GM19324 (cell line): Measurements from ENCODE around the gene NEDD4.
A peak's percentile ranks its signal among the peaks of the same experiment; 100 is the strongest.
"Not testable (repeated sequence)": the region's sequence is repeated elsewhere in the genome, so short reads cannot be mapped to it uniquely, and the experiment has no call there.

ENCODE experiments used
- ATAC-seq: cut with Tn5 transposase; IDR thresholded peaks from one replicate; pipeline ENCODE4 v1.9.1; 2021; ENCODE audit warnings: mild to moderate bottlenecking, moderate library complexity; ENCODE audit not compliant: unreplicated experiment, low FRiP score

NEDD4 gene

DNA sequence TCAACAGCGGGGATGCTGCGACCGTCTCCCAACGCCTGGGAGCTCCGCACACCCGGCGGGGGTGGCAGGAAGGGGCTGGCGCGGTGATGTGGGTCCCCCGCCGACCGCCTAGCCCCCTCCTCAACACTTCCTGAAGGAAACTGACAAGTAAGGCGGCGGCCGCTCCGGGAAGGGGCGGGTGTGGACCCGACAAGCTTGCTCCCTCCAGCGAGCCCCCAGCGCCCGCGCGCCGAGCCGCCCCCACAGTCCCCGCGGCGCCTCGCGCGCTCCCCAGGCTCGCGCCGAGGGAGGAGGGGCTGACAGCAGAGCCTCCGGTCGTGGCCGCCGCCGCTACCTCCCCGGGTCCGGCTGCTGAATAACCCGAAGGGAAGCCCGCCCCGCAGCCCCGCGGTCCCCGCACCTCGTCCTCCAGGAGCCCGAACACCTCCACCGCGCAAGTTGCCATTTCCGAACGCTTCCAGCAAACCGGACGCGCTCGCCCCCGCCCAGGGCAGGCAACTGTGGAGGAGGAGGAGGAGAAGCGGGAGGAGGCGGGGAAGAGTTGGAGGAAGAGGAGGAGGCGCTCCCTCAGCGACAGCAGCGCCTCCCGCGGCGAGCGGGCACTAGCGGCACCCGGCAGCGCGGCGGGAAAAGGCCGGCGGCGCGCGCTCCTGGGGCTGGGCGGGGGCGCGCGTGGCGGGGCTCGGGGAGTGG, at the start of gene NEDD4:
Gene NEDD4 (minus strand): TSS at position 502 of the 693 bp plus-strand sequence. CDS start 57 bp downstream, at position 445.
- ATAC-seq: peak; percentile 96

DNA sequence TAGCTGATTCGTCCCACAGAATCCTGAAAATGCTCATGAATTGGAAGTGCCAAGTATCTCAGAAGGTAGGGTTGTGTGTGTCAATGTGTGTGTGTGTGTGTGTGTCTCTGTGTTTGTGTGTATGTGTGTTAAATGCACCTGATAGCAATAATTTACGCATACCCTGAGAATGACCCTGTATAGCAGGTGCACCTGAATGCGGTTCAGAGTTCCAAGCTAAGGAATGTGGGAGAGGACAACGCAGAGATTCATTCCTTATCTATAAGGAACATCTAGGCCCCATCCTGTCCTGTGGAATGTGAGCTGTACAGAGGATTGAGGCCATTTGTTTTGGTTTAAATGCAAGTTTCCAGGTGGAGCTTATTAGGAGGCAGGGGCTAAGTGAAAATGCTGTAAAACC, 49.1 kb upstream of the NEDD4 start:
- no peak for ATAC-seq

GRCh38 chr15:56042031-56042430, 48.6 kb upstream of the NEDD4 start:
- ATAC-seq: no peak

DNA sequence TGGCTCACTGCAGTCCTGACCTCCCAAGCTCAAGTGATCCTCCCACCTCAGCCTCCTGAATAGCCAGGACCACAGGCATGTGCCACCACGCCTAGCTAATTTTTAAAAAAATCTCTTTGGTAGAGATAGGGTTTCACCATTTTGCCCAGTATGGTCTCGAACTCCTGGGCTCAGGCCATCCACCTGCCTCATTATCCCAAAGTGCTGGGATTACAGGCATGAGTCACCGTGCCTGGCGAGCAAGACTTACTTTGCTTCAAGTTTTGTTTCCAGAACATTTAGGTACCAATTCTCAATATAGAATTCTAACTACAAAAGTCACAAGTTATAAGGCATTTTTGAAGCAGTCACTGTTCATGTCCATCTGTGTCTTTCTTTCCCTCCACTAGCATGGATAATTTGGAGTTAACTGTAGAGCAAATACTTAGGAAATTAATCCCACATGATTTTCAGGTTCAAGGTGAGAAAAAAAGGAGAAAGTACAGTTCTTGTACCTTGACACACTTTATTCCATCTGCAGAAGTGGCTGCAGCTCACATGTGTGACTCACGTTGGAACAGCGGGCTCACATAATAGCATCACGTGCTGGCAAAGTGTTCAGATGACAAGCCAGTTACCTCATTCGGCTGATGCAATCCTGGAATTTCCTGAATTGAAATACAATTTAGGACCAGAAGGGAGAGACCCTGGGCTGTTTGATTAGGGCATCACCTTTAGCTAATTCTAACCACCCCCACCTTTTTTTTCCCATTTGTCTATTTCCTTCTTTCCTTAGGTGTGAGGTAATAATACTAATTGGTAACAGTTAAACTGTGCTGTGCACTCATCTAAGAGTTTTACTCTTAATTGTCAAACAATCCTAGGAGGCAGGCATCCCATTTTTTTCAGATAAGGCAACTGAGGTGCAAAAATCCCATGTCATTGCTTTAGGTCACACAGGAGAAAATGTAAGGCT, 46.9 kb upstream of the NEDD4 start:
- ATAC-seq: no peak

DNA sequence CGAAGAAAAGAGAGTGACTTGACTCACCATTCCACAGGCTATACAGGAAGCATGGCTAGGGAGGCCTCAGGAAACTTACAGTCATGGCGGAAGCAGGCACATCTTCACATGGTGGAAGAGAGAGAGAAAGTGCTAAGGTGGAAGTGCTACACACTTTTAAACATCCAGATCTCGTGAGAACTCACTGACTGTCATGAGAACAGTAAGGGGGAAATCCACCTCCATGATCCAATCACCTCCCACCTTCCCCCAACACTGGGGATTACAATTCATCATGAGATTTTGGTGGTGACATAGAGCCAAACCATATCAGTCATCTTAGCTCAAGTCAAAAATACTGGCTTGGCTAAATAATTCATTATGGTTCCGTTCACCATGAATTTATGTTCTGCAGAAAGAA, 45.3 kb upstream of the NEDD4 start:
- ATAC-seq: no peak

DNA sequence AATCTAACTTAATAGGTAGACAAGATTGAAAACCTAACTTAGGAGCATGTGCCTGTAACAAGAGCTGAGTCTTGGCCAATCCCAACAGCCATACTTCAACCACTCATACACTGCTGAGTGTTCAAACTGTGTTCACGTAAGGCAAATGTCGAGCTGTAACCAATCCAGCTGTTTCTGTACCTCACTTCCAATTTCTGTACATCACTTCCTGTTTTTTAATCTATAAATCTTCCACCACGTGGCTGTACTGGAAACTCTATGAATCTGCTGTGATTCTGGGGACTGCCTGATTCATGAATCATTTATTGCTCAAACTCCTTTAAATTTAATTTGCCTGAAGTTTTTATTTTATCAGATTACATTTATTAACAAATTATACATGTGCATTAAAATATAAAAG, 44.6 kb upstream of the NEDD4 start:
- no peak for ATAC-seq

- ATAC-seq: no peak
Observed at GRCh38 chr15:56036546-56037067, 43.2 kb upstream of the NEDD4 start.

DNA sequence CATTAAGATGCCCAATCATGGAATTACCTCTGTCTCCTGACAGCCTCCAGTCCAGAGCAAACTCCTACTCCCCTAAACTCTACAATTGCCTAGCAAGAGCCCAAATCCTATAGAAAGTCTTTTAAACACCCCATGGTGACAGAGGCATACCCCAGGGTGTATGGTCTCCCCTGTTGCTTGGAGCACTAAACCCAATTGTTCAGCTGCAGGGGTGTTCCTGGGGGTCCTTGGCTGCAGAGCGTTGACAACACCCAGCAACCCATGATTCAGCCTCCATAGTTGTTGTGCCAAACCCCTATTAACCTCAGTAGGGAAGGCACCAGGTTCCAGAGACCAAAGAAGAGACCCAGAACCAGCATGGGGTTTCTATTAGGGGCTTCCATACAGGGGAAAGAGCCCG, 41.8 kb upstream of the NEDD4 start:
- no peak for ATAC-seq

- ATAC-seq: no peak
Observed at GRCh38 chr15:56034514-56034913, 41.1 kb upstream of the NEDD4 start.

- ATAC-seq: no peak
Observed at GRCh38 chr15:56032373-56032772, 39.0 kb upstream of the NEDD4 start.

- no peak for ATAC-seq
Observed at GRCh38 chr15:56031836-56032235, 38.4 kb upstream of the NEDD4 start.

- ATAC-seq: no peak
Observed at GRCh38 chr15:56031402-56031801, 38.0 kb upstream of the NEDD4 start.

- no peak for ATAC-seq
Observed at GRCh38 chr15:56028430-56028829, 35.0 kb upstream of the NEDD4 start.

DNA sequence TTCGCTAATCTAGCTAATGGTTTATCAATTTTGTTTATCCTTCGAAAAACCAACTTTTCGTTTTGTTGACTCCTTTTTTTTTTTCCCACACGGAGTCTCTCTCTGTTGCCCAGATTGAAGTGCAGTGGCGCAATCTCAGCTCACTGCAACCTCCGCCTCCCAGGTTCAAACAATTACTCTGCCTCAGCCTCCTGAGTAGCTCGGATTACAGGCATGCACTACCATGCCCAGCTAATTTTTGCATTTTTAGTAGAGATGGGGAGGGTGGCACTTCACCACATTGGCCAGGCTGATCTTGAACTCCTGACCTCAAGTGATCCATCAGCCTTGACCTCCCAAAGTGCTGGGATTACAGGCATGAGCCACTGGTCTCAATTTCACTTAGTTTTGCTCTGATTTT, 29.7 kb upstream of the NEDD4 start:
- ATAC-seq: not testable (repeated sequence)

DNA sequence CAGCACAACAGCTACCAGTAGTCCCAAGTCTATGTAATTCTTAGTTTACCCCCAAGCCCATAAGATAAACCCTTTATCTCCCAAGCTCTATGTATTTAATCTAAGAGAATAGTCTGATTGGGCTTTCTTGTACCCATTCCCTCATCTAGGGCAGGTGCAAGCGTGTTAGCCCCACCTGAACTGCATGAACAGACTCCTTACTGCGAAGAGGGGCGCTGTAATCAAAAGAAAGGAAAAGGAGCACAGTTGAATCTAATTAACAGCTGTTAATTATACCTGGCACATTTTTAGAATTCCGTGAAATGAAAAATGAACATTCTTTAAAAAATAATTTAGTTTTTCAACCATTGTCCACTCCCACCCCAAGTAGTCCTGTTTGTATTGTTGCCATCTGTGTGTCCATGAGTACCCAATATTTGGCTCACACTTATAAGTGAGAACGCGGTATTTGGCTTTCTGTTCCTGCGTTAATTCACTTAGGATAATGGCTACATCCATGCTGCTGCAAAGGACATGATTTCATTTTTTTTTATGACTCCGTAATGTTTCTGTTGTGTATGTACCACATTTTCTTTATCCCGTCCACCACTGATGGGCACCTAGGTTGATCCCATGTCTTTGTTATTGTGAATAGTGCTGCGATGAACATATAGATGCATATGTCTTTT, 26.5 kb upstream of the NEDD4 start:
- no peak for ATAC-seq

- no peak for ATAC-seq
Observed at GRCh38 chr15:56019060-56019793, 25.8 kb upstream of the NEDD4 start.

DNA sequence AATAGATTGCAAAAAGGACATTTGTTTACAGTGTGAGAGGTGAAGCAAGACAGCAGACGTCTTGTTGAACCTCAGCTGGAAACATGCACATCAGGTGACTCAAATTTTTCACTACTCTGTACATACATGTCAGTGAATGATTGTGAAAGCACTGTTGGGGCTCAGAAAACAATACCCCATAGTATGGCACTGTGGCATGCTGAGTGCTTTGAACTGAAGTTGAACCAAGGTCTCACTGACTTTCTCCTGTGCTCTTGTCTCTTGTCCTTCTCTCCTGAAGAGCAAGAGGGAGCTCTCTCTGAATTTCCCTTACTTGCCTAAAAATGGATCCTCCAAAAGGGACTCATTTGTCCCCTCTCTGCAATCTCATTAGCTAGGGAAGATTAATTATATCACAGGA, 24.5 kb upstream of the NEDD4 start:
- no peak for ATAC-seq

DNA sequence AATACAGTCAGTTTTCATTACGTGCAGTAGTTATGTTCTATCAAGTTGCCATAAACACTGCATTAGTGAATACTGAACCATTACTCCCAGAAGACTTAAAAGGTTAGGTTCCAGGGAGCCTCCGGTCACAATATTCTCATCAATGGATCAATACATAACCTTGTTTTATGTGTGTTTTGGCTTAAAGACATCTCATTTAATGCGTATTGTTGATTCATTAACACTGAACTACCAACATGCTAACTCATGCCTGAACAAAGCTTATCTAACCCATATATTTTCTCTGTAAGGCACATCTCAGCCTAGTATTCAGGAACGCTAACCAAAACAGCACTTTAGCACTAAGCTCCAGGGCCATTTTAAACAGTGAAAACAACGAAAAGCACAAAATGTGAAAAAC, 24.1 kb upstream of the NEDD4 start:
- no peak for ATAC-seq

DNA sequence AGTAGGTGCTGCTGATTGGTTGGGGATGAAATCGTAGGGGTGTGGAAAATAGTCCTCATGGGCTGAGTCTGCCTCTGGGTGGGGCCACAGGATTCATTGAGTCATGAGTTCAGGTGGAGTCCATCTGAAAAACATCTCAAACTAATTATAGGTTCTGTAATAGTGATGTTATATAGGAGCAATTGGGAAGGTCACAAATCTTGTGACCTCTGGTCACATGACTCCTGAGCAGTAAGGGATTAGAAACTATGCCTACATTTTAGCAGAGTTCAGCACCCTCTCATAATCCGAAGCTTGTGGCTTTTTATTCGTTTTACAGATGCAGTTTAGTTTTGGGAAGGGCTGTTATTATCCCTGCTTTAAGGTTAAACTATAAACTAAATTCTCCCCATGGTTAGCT, 22.9 kb upstream of the NEDD4 start:
- no peak for ATAC-seq

- no peak for ATAC-seq
Observed at GRCh38 chr15:56014677-56015076, 21.3 kb upstream of the NEDD4 start.
